ENCODE results near the gene SYP.

DNA sequence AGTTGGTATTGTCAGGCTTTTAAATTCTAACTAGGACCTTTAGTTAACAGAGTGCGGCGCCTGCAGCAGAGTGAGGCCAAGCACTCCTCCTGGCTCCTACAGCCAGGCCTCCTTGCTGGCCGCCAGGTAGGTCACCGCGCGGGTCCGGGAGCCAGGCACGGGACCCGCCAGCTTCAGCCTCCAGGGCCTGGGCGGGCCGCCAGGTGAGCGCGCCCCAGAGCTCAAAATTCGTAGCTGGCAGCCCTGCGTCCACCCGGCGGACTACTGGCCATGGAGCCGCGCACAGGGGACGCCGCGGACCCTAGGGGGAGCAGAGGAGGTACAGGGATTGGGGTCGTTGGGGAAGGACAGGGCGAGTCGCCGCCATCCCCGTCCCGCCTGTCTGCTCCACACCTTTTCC, 37.4 kb downstream of the SYP start, which contains the start of gene MAGIX:
- TF ChIP-seq JAZF1 (CRISPR knock-in tag; IDR thresholded peaks at IDR 0.05) (no peak), CTCF (IDR thresholded peaks at IDR 0.05) (no peak)
